H9 (cell line): Measurements from ENCODE around the gene MLLT6. TPM values are rescaled to one million over a fixed set of nuclear protein-coding genes. Genes with fewer than 3 reads are reported as not detected.
A peak's percentile ranks its signal among the peaks of the same experiment; 100 is the strongest.

Source experiments
- DNase-seq: peaks from one replicate; pipeline ENCODE4 v3.0.0-alpha.2; 2017
- H2AFZ ChIP-seq: one replicate; pipeline ENCODE4 v1.6.1; 2013; ENCODE audit warnings: mild to moderate bottlenecking, low read length, control low read depth, moderate library complexity
- H2AK5ac ChIP-seq: 2 replicates; pipeline ENCODE4 v1.6.1; 2013; ENCODE audit warnings: low read length, control low read depth, mixed read lengths; ENCODE audit not compliant: insufficient read length
- H2BK120ac ChIP-seq: one replicate; pipeline ENCODE4 v1.6.1; 2013; ENCODE audit warnings: low read depth, mild to moderate bottlenecking, low read length, control low read depth, inconsistent platforms; ENCODE audit not compliant: poor library complexity, severe bottlenecking
- H2BK12ac ChIP-seq: 2 replicates; pipeline ENCODE4 v1.6.1; 2013; ENCODE audit warnings: low read length, control low read depth, mixed read lengths, low read depth; ENCODE audit not compliant: insufficient read length
- H2BK15ac ChIP-seq: 2 replicates; pipeline ENCODE4 v1.6.1; 2013; ENCODE audit warnings: low read depth, low read length, control low read depth
- H2BK20ac ChIP-seq: one replicate; pipeline ENCODE4 v1.6.1; 2013; ENCODE audit warnings: low read depth, mild to moderate bottlenecking, low read length, control low read depth, inconsistent platforms; ENCODE audit not compliant: poor library complexity, severe bottlenecking
- H2BK5ac ChIP-seq: 2 replicates; pipeline ENCODE4 v1.6.1; 2013; ENCODE audit warnings: low read length, control low read depth, mixed read lengths; ENCODE audit not compliant: insufficient read length
- H3K14ac ChIP-seq: 2 replicates; pipeline ENCODE4 v1.6.1; 2013; ENCODE audit warnings: low read length, control low read depth; ENCODE audit not compliant: insufficient read depth
- H3K18ac ChIP-seq: 2 replicates; pipeline ENCODE4 v1.6.1; 2013; ENCODE audit warnings: low read depth, mild to moderate bottlenecking, mixed read lengths, low read length, control low read depth; ENCODE audit not compliant: insufficient read length
- H3K23ac ChIP-seq: 2 replicates; pipeline ENCODE4 v1.6.1; 2013; ENCODE audit warnings: low read length, control low read depth, mixed read lengths, low read depth; ENCODE audit not compliant: insufficient read length
- H3K23me2 ChIP-seq: 2 replicates; pipeline ENCODE4 v1.6.1; 2013; ENCODE audit warnings: low read depth, mild to moderate bottlenecking, mixed read lengths, low read length, control low read depth; ENCODE audit not compliant: insufficient read length, poor library complexity, severe bottlenecking
- H3K27ac ChIP-seq: 2 replicates; pipeline ENCODE4 v1.5.1; 2013; ENCODE audit warnings: low read length, control low read depth, mixed read lengths, low read depth; ENCODE audit not compliant: insufficient read length
- H3K27me3 ChIP-seq: 2 replicates; pipeline ENCODE4 v1.6.1; 2013; ENCODE audit warnings: low read length, control low read depth, inconsistent platforms; ENCODE audit not compliant: insufficient read depth
- H3K4ac ChIP-seq: 2 replicates; pipeline ENCODE4 v1.6.1; 2013; ENCODE audit warnings: low read depth, mild to moderate bottlenecking, control low read depth, inconsistent platforms, low read length, moderate library complexity
- H3K4me1 ChIP-seq: 2 replicates; pipeline ENCODE4 v1.6.1; 2013; ENCODE audit warnings: low read length, control low read depth, inconsistent platforms; ENCODE audit not compliant: insufficient read depth
- H3K4me2 ChIP-seq: 2 replicates; pipeline ENCODE4 v1.6.1; 2013; ENCODE audit warnings: low read length, control low read depth, mixed read lengths; ENCODE audit not compliant: insufficient read length, insufficient read depth
- H3K56ac ChIP-seq: 2 replicates; pipeline ENCODE4 v1.6.1; 2013; ENCODE audit warnings: low read depth, mild to moderate bottlenecking, mixed read lengths, low read length, control low read depth; ENCODE audit not compliant: insufficient read length
- H3K79me1 ChIP-seq: 2 replicates; pipeline ENCODE4 v1.6.1; 2013; ENCODE audit warnings: low read depth, mild to moderate bottlenecking, moderate library complexity, low read length, control low read depth, inconsistent platforms; ENCODE audit not compliant: insufficient read depth, poor library complexity, severe bottlenecking
- H3K79me2 ChIP-seq: 2 replicates; pipeline ENCODE4 v1.6.1; 2013; ENCODE audit warnings: low read length, control low read depth, inconsistent platforms; ENCODE audit not compliant: insufficient read depth
- H3K9ac ChIP-seq: 2 replicates; pipeline ENCODE4 v1.6.1; 2013; ENCODE audit warnings: low read length, control low read depth, mixed read lengths; ENCODE audit not compliant: insufficient read length; ENCODE audit errors: extremely low read depth
- H3K9me3 ChIP-seq: one replicate; pipeline ENCODE4 v1.6.1; 2013; ENCODE audit warnings: low read depth, low read length, inconsistent platforms; ENCODE audit not compliant: control insufficient read depth
- H3T11ph ChIP-seq: one replicate; pipeline ENCODE4 v1.6.1; 2013; ENCODE audit warnings: mild to moderate bottlenecking, low read length, control low read depth, inconsistent platforms
- H4K20me1 ChIP-seq: one replicate; pipeline ENCODE4 v1.6.1; 2013; ENCODE audit not compliant: control insufficient read depth, insufficient read length, insufficient read depth
- H4K5ac ChIP-seq: 2 replicates; pipeline ENCODE4 v1.6.1; 2013; ENCODE audit warnings: low read depth, mild to moderate bottlenecking, mixed read lengths, low read length, control low read depth; ENCODE audit not compliant: insufficient read length
- H4K8ac ChIP-seq: replicated peaks from 2 replicates; pipeline ENCODE4 v1.6.1; 2013; ENCODE audit warnings: low read length, control low read depth, mixed read lengths, low read depth; ENCODE audit not compliant: insufficient read length
- H4K91ac ChIP-seq: 2 replicates; pipeline ENCODE4 v1.6.1; 2013; ENCODE audit warnings: low read depth, mild to moderate bottlenecking, moderate library complexity, mixed read lengths, low read length, control low read depth; ENCODE audit not compliant: insufficient read length
- H3K27ac Mint-ChIP-seq, 3 experiments: 2 replicates in 2 of 3; 3 replicates in 1 of 3; pipeline ENCODE4 v1.8.0; 2020 to 2021; ENCODE audit warnings: mixed read lengths in 3 of 3, mild to moderate bottlenecking in 1 of 3, moderate library complexity in 1 of 3
- H3K27me3 Mint-ChIP-seq: 2 replicates; pipeline ENCODE4 v1.8.0; 2021; ENCODE audit warnings: low read depth, mild to moderate bottlenecking, moderate library complexity, mixed read lengths
- H3K36me3 Mint-ChIP-seq, 3 experiments: 2 replicates in 2 of 3; 3 replicates in 1 of 3; pipeline ENCODE4 v1.8.0; 2020 to 2021; ENCODE audit warnings: low read depth in 3 of 3, mixed read lengths in 3 of 3; ENCODE audit not compliant: insufficient read depth in 1 of 3
- H3K4me1 Mint-ChIP-seq, 2 experiments: 2 replicates each; pipeline ENCODE4 v1.8.0; 2020; ENCODE audit warnings: mixed read lengths in 2 of 2
- H3K4me3 Mint-ChIP-seq, 2 experiments: 2 replicates in 1 of 2; 3 replicates in 1 of 2; pipeline ENCODE4 v1.8.0; 2020 to 2021; ENCODE audit warnings: mild to moderate bottlenecking in 2 of 2, mixed read lengths in 2 of 2, moderate library complexity in 1 of 2
- H3K9me3 Mint-ChIP-seq, 2 experiments: 2 replicates in 1 of 2; 3 replicates in 1 of 2; pipeline ENCODE4 v1.8.0; 2020; ENCODE audit warnings: mild to moderate bottlenecking in 2 of 2, mixed read lengths in 2 of 2, moderate library complexity in 1 of 2
- CTCF ChIP-seq: fragments of 200-600 bp; sonication (generic); conservative IDR thresholded peaks from 3 replicates; pipeline ENCODE4 v1.8.0; 2021; ENCODE audit warnings: antibody characterized with exemption, mild to moderate bottlenecking
- WGBS: extraction: QIAGEN DNeasy Blood & Tissue Kit; methylation state at CpG from one replicate; pipeline ENCODE4 v1.1.7; 2013; ENCODE audit warnings: missing lambda C conversion rate, low lambda C conversion rate, mixed read lengths; ENCODE audit not compliant: insufficient read length; ENCODE audit errors: extremely low coverage; 5-methylcytosine and 5-hydroxymethylcytosine counted together
- total RNA-seq: library from RNA; stranded (reverse); gene quantifications from 2 replicates; pipeline ENCODE4 v1.2.1, GENCODE V29; 2021

The MLLT6 gene
- total RNA-seq, 1 experiment from 2014 or later: 26.4 TPM

- no peak overlapping the region for H2AK5ac ChIP-seq
- no peaks in the 10 kb centered on the region for H3K79me1 ChIP-seq
- no peak overlapping the region for H3K4me2 ChIP-seq
- TF ChIP-seq CTCF: peak; percentile 78
- no peak overlapping the region for H4K8ac ChIP-seq
- no peaks in the 10 kb centered on the region for H3K4me1 ChIP-seq
- peak overlapping the region in 1 of 2 experiments; percentile 49; a peak in 3 of 5 replicates for H3K4me3 Mint-ChIP-seq
- H3K23me2 ChIP-seq: no peaks in the 10 kb centered on the region
- no peak overlapping the region for H3K9ac ChIP-seq
- peak; percentile 86 for DNase-seq
- no peaks in the 10 kb centered on the region for H3K9me3 Mint-ChIP-seq
- 0 out of 7 replicates have a peak overlapping the region, but pooled peaks of 1 of the 3 experiments have one; percentile 26 for H3K27ac Mint-ChIP-seq
- H3K4ac ChIP-seq: no peak overlapping the region
- H3K27ac ChIP-seq: no peak overlapping the region
- no peak overlapping the region for H4K91ac ChIP-seq
- H3T11ph ChIP-seq: no peak overlapping the region
- no peak overlapping the region for H3K18ac ChIP-seq
- H3K79me2 ChIP-seq: no peaks in the 10 kb centered on the region
- no peak overlapping the region for H2BK120ac ChIP-seq
- H3K9me3 ChIP-seq: no peaks in the 10 kb centered on the region
- peaks cover 23 to 83% (median 62%) of the 10 kb centered on the region in 3 experiments for H3K36me3 Mint-ChIP-seq
- no peaks in the 10 kb centered on the region; the same call in 1 of the 2 replicates for H3K27me3 Mint-ChIP-seq
- no peaks in the 10 kb centered on the region for H3K27me3 ChIP-seq
- H3K23ac ChIP-seq: no peak overlapping the region
- no peak overlapping the region for H2AFZ ChIP-seq
- no peaks in the 10 kb centered on the region for H4K20me1 ChIP-seq
- no peak overlapping the region for H3K56ac ChIP-seq
- no peak overlapping the region for H2BK5ac ChIP-seq
- H2BK12ac ChIP-seq: no peak overlapping the region
- H3K14ac ChIP-seq: no peak overlapping the region
- no peak overlapping the region for H4K5ac ChIP-seq
- no CpG with 5 or more reads among the region's 4 CpGs for WGBS
- H2BK15ac ChIP-seq: no peak overlapping the region
- no peaks in the 10 kb centered on the region for H3K4me1 Mint-ChIP-seq
- no peak overlapping the region for H2BK20ac ChIP-seq
Observed at GRCh38 chr17:38761612-38762011, 56.5 kb downstream of the MLLT6 start.
